ENCODE data around the gene C1orf198. TPM values are rescaled to one million over a fixed set of nuclear protein-coding genes. Genes with fewer than 3 reads are reported as not detected.

Gene C1orf198
- total RNA-seq, 1 donor from 2014 or later: 159 TPM

- DNase-seq: peak; percentile 86
- H3K4me1 ChIP-seq: peaks cover 55% of the 10 kb centered on the region
- H3K27me3 ChIP-seq: no peaks in the 10 kb centered on the region
- no peak overlapping the region for H3K4me3 ChIP-seq
- intact Hi-C loops (cut with DNase I): no loop called here
- H3K9me3 ChIP-seq: no peaks in the 10 kb centered on the region
- peak; percentile 82 for ATAC-seq
- TF ChIP-seq CTCF (IDR thresholded peaks at IDR 0.05): no peak
- peak overlapping the region; percentile 48 for H3K27ac ChIP-seq
- no peaks in the 10 kb centered on the region for H3K36me3 ChIP-seq
Observed at GRCh38 chr1:230863449-230863848, 4.9 kb downstream of the C1orf198 start.

GRCh38 chr1:230861970-230862595, 6.2 kb downstream of the C1orf198 start:
- no peaks in the 10 kb centered on the region for H3K27me3 ChIP-seq
- no peak overlapping the region for H3K4me3 ChIP-seq
- no peak for TF ChIP-seq CTCF (IDR thresholded peaks at IDR 0.05)
- H3K4me1 ChIP-seq: peaks cover 69% of the 10 kb centered on the region
- DNase-seq: no peak
- intact Hi-C loops (cut with DNase I): no loop called here
- H3K9me3 ChIP-seq: no peaks in the 10 kb centered on the region
- H3K27ac ChIP-seq: no peak overlapping the region
- ATAC-seq: no peak
- no peaks in the 10 kb centered on the region for H3K36me3 ChIP-seq

GRCh38 chr1:230861489-230861888, 6.8 kb downstream of the C1orf198 start:
- H3K36me3 ChIP-seq: no peaks in the 10 kb centered on the region
- intact Hi-C loops (cut with DNase I): no loop called here
- H3K4me1 ChIP-seq: peaks cover 73% of the 10 kb centered on the region
- no peak for ATAC-seq
- H3K27me3 ChIP-seq: no peaks in the 10 kb centered on the region
- no peak for TF ChIP-seq CTCF (IDR thresholded peaks at IDR 0.05)
- no peak overlapping the region for H3K27ac ChIP-seq
- DNase-seq: no peak
- H3K4me3 ChIP-seq: no peak overlapping the region
- no peaks in the 10 kb centered on the region for H3K9me3 ChIP-seq

GRCh38 chr1:230860617-230861384, 7.5 kb downstream of the C1orf198 start:
- Histone ChIP-seq H3K9me3 (no peaks in the 10 kb centered on the region), H3K4me1 (peaks cover 74% of the 10 kb centered on the region), H3K36me3 (no peaks in the 10 kb centered on the region), H3K27me3 (no peaks in the 10 kb centered on the region), H3K4me3 (no peak overlapping the region), H3K27ac (no peak overlapping the region)
- TF ChIP-seq CTCF (IDR thresholded peaks at IDR 0.05): no peak
- DNase-seq: no peak
- intact Hi-C loops (cut with DNase I): no loop called here
- no peak for ATAC-seq

GRCh38 chr1:230858918-230859729, 9.2 kb downstream of the C1orf198 start:
- Histone ChIP-seq H3K27me3 (no peaks in the 10 kb centered on the region), H3K4me3 (no peak overlapping the region), H3K9me3 (no peaks in the 10 kb centered on the region), H3K36me3 (peaks cover 14% of the 10 kb centered on the region), H3K4me1 (peaks cover 76% of the 10 kb centered on the region), H3K27ac (peak overlapping the region; percentile 3)
- ATAC-seq (no peak), DNase-seq (no peak)
- intact Hi-C loops (cut with DNase I): no loop called here
- TF ChIP-seq CTCF (IDR thresholded peaks at IDR 0.05): no peak
